Right lobe of liver (tissue), 4 donors: ENCODE data around the gene DOCK7.

ENCODE experiments used
- POLR2A ChIP-seq: fragments of 450-650 bp; IDR thresholded peaks from one replicate; pipeline ENCODE4 v1.6.1; 2017; ENCODE audit warnings: antibody characterized with exemption, mild to moderate bottlenecking
- TF ChIP-seq, protein P1 (sequence below), 4 donors: fragments of 200-600 bp in 3 of 4; fragments of 450-650 bp in 1 of 4; IDR thresholded peaks; one replicate each; pipeline versions ENCODE4 v1.5.1 to v1.8.0; 2016 to 2022; ENCODE audit warnings: antibody characterized with exemption in 4 of 4, mild to moderate bottlenecking in 2 of 4
- donor health status: DM: no; HTN: no; CAD: no.
- donor health status: DM: no; HTN: no; CAD: no.
- donor health status: DM: no; HTN: yes; CAD: no.

DNA sequence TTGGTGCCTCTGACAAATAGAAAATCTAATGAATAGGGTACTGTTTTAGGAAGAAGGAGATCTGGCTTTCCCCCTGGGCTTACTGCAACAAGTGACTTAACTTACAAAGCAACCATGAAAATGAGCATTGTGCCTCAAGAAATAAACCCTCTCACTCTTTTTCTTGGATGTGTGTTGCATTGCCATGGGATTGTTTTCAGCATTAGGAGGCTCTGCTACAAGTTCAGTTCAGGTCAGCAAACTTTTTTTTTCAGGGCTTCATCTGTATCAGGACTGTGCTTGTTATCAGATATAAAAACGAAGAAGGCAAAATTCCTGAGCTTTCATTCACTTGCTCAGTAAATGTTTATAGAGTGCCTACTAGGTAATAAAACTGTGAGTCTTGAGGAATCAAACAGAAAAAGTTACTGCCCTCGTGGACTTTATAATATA, 37.8 kb upstream of the DOCK7 start:
- TF ChIP-seq, protein P1, sequence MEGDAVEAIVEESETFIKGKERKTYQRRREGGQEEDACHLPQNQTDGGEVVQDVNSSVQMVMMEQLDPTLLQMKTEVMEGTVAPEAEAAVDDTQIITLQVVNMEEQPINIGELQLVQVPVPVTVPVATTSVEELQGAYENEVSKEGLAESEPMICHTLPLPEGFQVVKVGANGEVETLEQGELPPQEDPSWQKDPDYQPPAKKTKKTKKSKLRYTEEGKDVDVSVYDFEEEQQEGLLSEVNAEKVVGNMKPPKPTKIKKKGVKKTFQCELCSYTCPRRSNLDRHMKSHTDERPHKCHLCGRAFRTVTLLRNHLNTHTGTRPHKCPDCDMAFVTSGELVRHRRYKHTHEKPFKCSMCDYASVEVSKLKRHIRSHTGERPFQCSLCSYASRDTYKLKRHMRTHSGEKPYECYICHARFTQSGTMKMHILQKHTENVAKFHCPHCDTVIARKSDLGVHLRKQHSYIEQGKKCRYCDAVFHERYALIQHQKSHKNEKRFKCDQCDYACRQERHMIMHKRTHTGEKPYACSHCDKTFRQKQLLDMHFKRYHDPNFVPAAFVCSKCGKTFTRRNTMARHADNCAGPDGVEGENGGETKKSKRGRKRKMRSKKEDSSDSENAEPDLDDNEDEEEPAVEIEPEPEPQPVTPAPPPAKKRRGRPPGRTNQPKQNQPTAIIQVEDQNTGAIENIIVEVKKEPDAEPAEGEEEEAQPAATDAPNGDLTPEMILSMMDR (IDR thresholded peaks at IDR 0.05), result no peak
- no peak for TF ChIP-seq POLR2A
